HepG2 (cell line): ENCODE results near the gene ST6GALNAC2. TPM values are rescaled to one million over a fixed set of nuclear protein-coding genes. Genes with fewer than 3 reads are reported as not detected.

Source experiments
- ADNP ChIP-seq: sonication (generic); formaldehyde crosslinking; IDR thresholded peaks from 2 replicates; pipeline ENCODE4 v1.4.0; 2020; ENCODE audit warnings: missing genetic modification reagents
- CC2D1A ChIP-seq: sonication (generic); formaldehyde crosslinking; IDR thresholded peaks from 2 replicates; pipeline ENCODE4 v1.8.1; 2023; ENCODE audit warnings: mild to moderate bottlenecking, missing genetic modification reagents
- FOXA3 ChIP-seq: IDR thresholded peaks from 2 replicates; pipeline ENCODE4 v1.6.1; 2016; ENCODE audit warnings: missing genetic modification reagents, missing compliant biosample characterization
- MTF2 ChIP-seq: sonication (generic); formaldehyde crosslinking; IDR thresholded peaks from 2 replicates; pipeline ENCODE4 v1.5.0; 2020; ENCODE audit warnings: missing genetic modification reagents, borderline replicate concordance
- RAD51 ChIP-seq: fragments of 450-650 bp; IDR thresholded peaks from 2 replicates; pipeline ENCODE4 v1.6.1; 2016; ENCODE audit warnings: borderline replicate concordance
- SMAD3 ChIP-seq: sonication (generic); formaldehyde crosslinking; IDR thresholded peaks from 2 replicates; pipeline ENCODE4 v1.4.0; 2020; ENCODE audit warnings: missing genetic modification reagents
- SP1 ChIP-seq, 2 experiments: fragments of 450-650 bp in 1 of 2; sonication (generic) in 1 of 2; formaldehyde crosslinking in 1 of 2; IDR thresholded peaks; 2 replicates each; pipeline versions ENCODE4 v1.4.0 to v1.6.1; 2016 to 2020; ENCODE audit warnings: missing genetic modification reagents in 1 of 2
- TARDBP ChIP-seq: sonication (generic); formaldehyde crosslinking; IDR thresholded peaks from 2 replicates; pipeline ENCODE4 v1.8.0; 2022; ENCODE audit warnings: mild to moderate bottlenecking, missing genetic modification reagents
- ZFP36L2 ChIP-seq: sonication (generic); formaldehyde crosslinking; IDR thresholded peaks from 2 replicates; pipeline ENCODE4 v1.4.0; 2020; ENCODE audit warnings: missing genetic modification reagents
- ZFY ChIP-seq: sonication (generic); formaldehyde crosslinking; IDR thresholded peaks from 2 replicates; pipeline ENCODE4 v1.4.0; 2020; ENCODE audit warnings: missing genetic modification reagents
- ZNF225 ChIP-seq: sonication (generic); formaldehyde crosslinking; IDR thresholded peaks from 2 replicates; pipeline ENCODE4 v1.4.0; 2020; ENCODE audit warnings: mild to moderate bottlenecking, missing genetic modification reagents
- ZNF670 ChIP-seq: sonication (generic); formaldehyde crosslinking; IDR thresholded peaks from 2 replicates; pipeline ENCODE4 v1.8.0; 2022; ENCODE audit warnings: mild to moderate bottlenecking, missing genetic modification reagents, borderline replicate concordance
- ZNF678 ChIP-seq: sonication (generic); formaldehyde crosslinking; IDR thresholded peaks from 2 replicates; pipeline ENCODE4 v1.4.0; 2020; ENCODE audit warnings: mild to moderate bottlenecking, missing genetic modification reagents
- ZNF775 ChIP-seq: sonication (generic); formaldehyde crosslinking; IDR thresholded peaks from 2 replicates; pipeline ENCODE4 v1.4.0; 2020; ENCODE audit warnings: missing genetic modification reagents, mild to moderate bottlenecking, moderate library complexity, borderline replicate concordance
- polyA plus RNA-seq, 8 experiments: library from polyadenylated mRNA; depleted of rRNA in 3 of 8; stranded (reverse) in 7 of 8; unstranded in 1 of 8; fragments of >200 nt; fragmentation: Illumina TruSeq in 4 of 8; extraction: Trizol in 4 of 8; gene quantifications; 2 replicates each; pipeline versions ENCODE4 v1.2.1 to v1.2.3, GENCODE V29; 2011 to 2016; ENCODE audit warnings: low read depth in 4 of 8, missing spikeins in 1 of 8, mixed read lengths in 1 of 8; ENCODE audit not compliant: insufficient read depth in 1 of 8
- total RNA-seq, 5 experiments: library from RNA; depleted of rRNA; stranded (reverse); fragments of >200 nt; fragmentation: Illumina TruSeq; extraction: Trizol; gene quantifications; 2 replicates each; pipeline ENCODE4 v1.2.3, GENCODE V29; 2016; ENCODE audit warnings: low read depth in 1 of 5
- TF ChIP-seq, protein P1 (sequence below): sonication (generic); formaldehyde crosslinking; IDR thresholded peaks from 2 replicates; pipeline ENCODE4 v1.4.0; 2020; ENCODE audit warnings: missing genetic modification reagents, borderline replicate concordance
- TF ChIP-seq, protein P2 (sequence below): sonication (generic); formaldehyde crosslinking; IDR thresholded peaks from 2 replicates; pipeline ENCODE4 v1.4.0; 2020; ENCODE audit warnings: missing genetic modification reagents
- TF ChIP-seq, protein P3 (sequence below): sonication (generic); formaldehyde crosslinking; IDR thresholded peaks from 2 replicates; pipeline ENCODE4 v1.5.0; 2020; ENCODE audit warnings: mild to moderate bottlenecking, missing genetic modification reagents, borderline replicate concordance
- TF ChIP-seq, protein P4 (sequence below): sonication (generic); formaldehyde crosslinking; IDR thresholded peaks from 2 replicates; pipeline ENCODE4 v1.5.0; 2020; ENCODE audit warnings: missing genetic modification reagents
- TF ChIP-seq, protein P5 (sequence below): sonication (generic); formaldehyde crosslinking; IDR thresholded peaks from 2 replicates; pipeline ENCODE4 v1.8.1; 2023; ENCODE audit warnings: mild to moderate bottlenecking, inconsistent platforms, moderate library complexity, missing genetic modification reagents, borderline replicate concordance
- TF ChIP-seq, protein P6 (sequence below): sonication (generic); formaldehyde crosslinking; IDR thresholded peaks from 2 replicates; pipeline ENCODE4 v1.5.1; 2020; ENCODE audit warnings: mild to moderate bottlenecking, moderate library complexity, missing genetic modification reagents

ST6GALNAC2 gene
- total and polyA plus RNA-seq, 2 of the 13 experiments (the other 11 are each of a cell fraction or from before 2014, with no cell fraction given): 0.12 to 0.49 TPM

DNA sequence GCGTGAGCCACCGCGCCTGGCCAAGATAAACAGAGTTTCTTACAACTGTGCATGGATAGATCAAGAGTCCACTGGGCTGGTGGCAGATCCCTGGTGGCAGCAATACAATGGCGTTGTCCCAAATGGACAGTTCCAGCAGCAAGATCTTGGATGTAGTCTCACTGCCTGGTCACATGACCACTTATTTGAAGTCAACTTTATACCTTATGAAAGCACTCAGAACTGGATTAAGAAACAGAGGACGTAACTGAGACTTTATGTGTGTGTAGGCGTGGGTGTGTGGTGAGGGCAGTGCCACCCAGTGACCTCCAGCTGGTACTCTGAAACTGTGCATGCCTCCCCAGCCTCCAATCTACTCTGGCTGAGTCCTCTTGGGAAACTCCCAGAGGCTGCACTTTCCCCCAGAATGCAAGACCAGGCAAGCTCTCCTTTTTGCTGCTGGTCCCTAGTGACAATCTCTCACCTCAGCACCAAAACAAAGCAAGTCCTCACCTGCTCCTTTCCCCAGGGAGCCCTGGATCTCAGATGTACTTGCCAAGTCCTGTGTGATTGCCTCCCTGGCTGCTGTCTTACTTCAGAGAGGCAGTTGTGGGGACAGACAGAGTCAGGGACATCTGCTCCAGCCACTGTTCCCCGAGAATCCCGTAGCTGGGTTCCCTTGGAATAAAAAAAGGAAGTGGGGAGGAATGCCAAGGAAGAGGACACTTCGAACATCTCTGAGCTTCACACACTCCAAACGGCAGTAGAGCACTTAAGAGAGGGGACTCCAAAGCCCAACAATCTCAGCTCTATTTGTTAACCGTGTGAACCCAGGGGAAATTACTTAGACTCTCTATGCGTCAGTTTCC is 11.7 kb upstream of the ST6GALNAC2 start (continued):
- TF ChIP-seq SP1 (IDR thresholded peaks at IDR 0.05) (no peak), SP1 (CRISPR knock-in tag; IDR thresholded peaks at IDR 0.05) (no peak), ZNF670 (CRISPR knock-in tag) (peak; percentile 55; the same call in 1 of the 2 replicates), ZFP36L2 (no peak), MTF2 (0 out of 2 replicates have a peak, but pooled peaks have one; percentile 1), SMAD3 (CRISPR knock-in tag) (no peak), ADNP (0 out of 2 replicates have a peak, but pooled peaks have one; percentile 44), ZFY (CRISPR knock-in tag) (peak; percentile 47; the same call in 1 of the 2 replicates), ZNF225 (CRISPR knock-in tag) (no peak), FOXA3 (CRISPR knock-in tag) (peak; percentile 28; the same call in 1 of the 2 replicates), ZNF775 (CRISPR knock-in tag) (0 out of 2 replicates have a peak, but pooled peaks have one; percentile 36), CC2D1A (CRISPR knock-in tag) (0 out of 2 replicates have a peak, but pooled peaks have one; percentile 61), ZNF678 (no peak), RAD51 (peak; percentile 75), TARDBP (CRISPR knock-in tag) (no peak)
- TF ChIP-seq, protein P1, sequence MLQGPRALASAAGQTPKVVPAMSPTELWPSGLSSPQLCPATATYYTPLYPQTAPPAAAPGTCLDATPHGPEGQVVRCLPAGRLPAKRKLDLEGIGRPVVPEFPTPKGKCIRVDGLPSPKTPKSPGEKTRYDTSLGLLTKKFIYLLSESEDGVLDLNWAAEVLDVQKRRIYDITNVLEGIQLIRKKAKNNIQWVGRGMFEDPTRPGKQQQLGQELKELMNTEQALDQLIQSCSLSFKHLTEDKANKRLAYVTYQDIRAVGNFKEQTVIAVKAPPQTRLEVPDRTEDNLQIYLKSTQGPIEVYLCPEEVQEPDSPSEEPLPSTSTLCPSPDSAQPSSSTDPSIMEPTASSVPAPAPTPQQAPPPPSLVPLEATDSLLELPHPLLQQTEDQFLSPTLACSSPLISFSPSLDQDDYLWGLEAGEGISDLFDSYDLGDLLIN (CRISPR knock-in tag): no peak
- TF ChIP-seq, protein P2, sequence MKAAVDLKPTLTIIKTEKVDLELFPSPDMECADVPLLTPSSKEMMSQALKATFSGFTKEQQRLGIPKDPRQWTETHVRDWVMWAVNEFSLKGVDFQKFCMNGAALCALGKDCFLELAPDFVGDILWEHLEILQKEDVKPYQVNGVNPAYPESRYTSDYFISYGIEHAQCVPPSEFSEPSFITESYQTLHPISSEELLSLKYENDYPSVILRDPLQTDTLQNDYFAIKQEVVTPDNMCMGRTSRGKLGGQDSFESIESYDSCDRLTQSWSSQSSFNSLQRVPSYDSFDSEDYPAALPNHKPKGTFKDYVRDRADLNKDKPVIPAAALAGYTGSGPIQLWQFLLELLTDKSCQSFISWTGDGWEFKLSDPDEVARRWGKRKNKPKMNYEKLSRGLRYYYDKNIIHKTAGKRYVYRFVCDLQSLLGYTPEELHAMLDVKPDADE (CRISPR knock-in tag): no peak
- TF ChIP-seq, protein P3, sequence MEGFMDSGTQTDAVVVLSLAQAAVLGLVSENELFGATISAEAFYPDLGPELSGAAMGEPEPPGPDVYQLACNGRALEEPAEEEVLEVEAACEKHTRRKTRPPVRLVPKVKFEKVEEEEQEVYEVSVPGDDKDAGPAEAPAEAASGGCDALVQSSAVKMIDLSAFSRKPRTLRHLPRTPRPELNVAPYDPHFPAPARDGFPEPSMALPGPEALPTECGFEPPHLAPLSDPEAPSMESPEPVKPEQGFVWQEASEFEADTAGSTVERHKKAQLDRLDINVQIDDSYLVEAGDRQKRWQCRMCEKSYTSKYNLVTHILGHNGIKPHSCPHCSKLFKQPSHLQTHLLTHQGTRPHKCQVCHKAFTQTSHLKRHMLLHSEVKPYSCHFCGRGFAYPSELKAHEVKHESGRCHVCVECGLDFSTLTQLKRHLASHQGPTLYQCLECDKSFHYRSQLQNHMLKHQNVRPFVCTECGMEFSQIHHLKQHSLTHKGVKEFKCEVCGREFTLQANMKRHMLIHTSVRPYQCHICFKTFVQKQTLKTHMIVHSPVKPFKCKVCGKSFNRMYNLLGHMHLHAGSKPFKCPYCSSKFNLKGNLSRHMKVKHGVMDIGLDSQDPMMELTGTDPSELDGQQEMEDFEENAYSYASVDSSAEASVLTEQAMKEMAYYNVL: no peak
- TF ChIP-seq, protein P4, sequence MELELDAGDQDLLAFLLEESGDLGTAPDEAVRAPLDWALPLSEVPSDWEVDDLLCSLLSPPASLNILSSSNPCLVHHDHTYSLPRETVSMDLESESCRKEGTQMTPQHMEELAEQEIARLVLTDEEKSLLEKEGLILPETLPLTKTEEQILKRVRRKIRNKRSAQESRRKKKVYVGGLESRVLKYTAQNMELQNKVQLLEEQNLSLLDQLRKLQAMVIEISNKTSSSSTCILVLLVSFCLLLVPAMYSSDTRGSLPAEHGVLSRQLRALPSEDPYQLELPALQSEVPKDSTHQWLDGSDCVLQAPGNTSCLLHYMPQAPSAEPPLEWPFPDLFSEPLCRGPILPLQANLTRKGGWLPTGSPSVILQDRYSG (CRISPR knock-in tag): no peak
- TF ChIP-seq, protein P5, sequence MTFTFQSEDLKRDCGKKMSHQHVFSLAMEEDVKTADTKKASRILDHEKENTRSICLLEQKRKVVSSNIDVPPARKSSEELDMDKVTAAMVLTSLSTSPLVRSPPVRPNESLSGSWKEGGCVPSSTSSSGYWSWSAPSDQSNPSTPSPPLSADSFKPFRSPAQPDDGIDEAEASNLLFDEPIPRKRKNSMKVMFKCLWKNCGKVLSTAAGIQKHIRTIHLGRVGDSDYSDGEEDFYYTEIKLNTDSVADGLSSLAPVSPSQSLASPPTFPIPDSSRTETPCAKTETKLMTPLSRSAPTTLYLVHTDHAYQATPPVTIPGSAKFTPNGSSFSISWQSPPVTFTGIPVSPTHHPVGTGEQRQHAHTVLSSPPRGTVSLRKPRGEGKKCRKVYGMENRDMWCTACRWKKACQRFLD (CRISPR knock-in tag): no peak
- TF ChIP-seq, protein P6, sequence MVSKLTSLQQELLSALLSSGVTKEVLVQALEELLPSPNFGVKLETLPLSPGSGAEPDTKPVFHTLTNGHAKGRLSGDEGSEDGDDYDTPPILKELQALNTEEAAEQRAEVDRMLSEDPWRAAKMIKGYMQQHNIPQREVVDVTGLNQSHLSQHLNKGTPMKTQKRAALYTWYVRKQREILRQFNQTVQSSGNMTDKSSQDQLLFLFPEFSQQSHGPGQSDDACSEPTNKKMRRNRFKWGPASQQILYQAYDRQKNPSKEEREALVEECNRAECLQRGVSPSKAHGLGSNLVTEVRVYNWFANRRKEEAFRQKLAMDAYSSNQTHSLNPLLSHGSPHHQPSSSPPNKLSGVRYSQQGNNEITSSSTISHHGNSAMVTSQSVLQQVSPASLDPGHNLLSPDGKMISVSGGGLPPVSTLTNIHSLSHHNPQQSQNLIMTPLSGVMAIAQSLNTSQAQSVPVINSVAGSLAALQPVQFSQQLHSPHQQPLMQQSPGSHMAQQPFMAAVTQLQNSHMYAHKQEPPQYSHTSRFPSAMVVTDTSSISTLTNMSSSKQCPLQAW: 0 out of 2 replicates have a peak, but pooled peaks have one; percentile 4
